ENCODE data around the gene NGLY1.

DNA sequence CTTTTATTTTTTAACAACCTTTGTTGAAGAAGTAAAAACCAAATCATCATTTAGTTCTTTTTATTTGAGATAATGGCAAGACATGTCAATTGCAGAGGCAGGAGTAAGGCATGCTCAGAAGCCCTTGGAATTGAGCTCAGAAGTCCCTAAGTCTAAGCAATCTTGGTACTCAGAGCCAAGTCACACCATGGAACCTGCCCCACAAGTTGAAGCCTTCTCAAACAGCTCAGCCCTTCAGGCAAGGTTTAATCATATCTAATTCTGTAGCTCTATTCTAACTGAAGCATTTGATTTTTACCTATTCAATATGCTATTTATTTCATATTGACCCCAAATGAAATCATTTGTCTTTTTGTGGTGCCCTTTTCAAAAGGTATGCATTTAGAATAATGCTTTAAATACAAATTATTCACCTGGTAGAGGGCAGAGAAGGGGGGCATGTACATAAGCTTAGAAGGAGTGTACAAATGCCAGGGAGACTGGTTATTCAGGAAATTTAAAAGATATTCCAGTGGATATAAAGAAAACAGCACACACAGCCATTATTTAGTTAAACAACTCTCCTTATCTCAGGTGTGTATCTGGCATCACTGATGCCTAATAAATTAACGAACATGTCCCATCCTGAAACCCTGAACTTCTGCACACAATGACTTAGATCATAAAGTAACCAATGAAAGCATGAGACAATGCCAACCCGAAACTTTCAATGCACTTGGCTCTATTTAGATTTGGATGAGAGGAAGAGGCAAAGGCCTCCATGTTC lies 92.3 kb downstream of the NGLY1 start:
- TF ChIP-seq CTCF (conservative IDR thresholded peaks at IDR 0.05; ENCODE audit: low read length): no peak
- TF ChIP-seq EZH2phosphoT487 (IDR thresholded peaks at IDR 0.05; ENCODE audit: borderline replicate concordance, low read depth, low read length): no peak
